Skeletal muscle satellite cell (primary cell): ENCODE data around the gene CLCN4.
A peak's percentile ranks its signal among the peaks of the same experiment; 100 is the strongest.

Experiments used
- H3K27me3 ChIP-seq: 2 replicates; pipeline ENCODE4 v1.7.0; 2013; ENCODE audit warnings: low read length; ENCODE audit not compliant: control insufficient read depth, insufficient read depth
- H3K36me3 ChIP-seq: 2 replicates; pipeline ENCODE4 v1.7.0; 2013; ENCODE audit warnings: mild to moderate bottlenecking, control low read depth, low read length; ENCODE audit not compliant: insufficient read depth
- H3K4me1 ChIP-seq: 2 replicates; pipeline ENCODE4 v1.7.0; 2013; ENCODE audit warnings: low read length; ENCODE audit not compliant: control insufficient read depth, insufficient read depth
- H3K4me2 ChIP-seq: 2 replicates; pipeline ENCODE4 v1.7.0; 2013; ENCODE audit warnings: mild to moderate bottlenecking, low read length
- H3K4me3 ChIP-seq: 2 replicates; pipeline ENCODE4 v1.7.0; 2013; ENCODE audit warnings: low read length
- H3K9ac ChIP-seq: 2 replicates; pipeline ENCODE4 v1.7.0; 2013; ENCODE audit warnings: mild to moderate bottlenecking, low read depth, low read length, moderate library complexity
- H3K9me3 ChIP-seq: replicated peaks from 2 replicates; pipeline ENCODE4 v1.7.0; 2013; ENCODE audit warnings: mild to moderate bottlenecking, control low read depth, low read length

The CLCN4 gene

DNA sequence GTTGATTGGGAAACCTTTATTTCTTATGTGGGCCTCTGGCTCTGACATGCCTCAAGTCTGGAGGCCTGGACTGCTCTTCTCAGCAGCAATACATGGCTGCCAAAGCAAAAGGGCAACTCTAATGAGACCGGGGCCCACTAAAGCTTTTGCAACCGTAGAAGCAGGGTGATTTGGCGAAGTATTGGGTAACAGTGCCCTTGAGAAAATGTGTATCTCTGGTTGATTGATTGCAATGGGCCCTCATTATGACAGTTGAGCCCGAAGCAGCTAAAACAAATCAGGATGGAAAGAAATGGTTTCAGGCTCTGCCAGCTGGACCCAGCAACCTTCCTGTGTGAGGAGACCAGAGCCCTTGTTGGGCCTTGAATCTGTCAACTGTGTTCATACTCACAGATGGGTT is 73.4 kb downstream of the CLCN4 start:
- no peaks in the 10 kb centered on the region for H3K9me3 ChIP-seq
- no peak overlapping the region for H3K4me3 ChIP-seq
- H3K36me3 ChIP-seq, result no peaks in the 10 kb centered on the region
- peaks cover 9% of the 10 kb centered on the region for H3K4me1 ChIP-seq
- H3K9ac ChIP-seq, result no peak overlapping the region
- no peak overlapping the region for H3K4me2 ChIP-seq
- H3K27me3 ChIP-seq, result no peaks in the 10 kb centered on the region

DNA sequence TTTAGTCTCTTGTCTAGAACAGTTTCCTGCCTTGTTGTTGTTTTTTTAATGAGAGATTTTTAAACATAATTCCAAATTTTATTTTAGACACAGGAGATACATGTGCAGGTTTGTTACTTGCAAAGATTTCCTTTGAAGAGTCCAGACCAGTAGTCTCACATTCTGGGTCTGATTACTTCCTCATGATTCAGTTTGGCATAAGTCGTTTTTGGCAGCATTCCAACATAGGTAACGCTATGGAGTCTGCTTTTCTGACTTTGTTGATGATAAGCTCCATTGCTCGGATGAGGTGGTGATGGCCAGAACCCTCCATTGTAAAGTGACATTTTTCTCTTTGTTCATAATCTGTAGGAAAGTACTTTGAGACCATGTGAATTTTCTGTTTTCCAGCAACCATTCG is 74.7 kb downstream of the CLCN4 start:
- no peak overlapping the region for H3K9ac ChIP-seq
- no peaks in the 10 kb centered on the region for H3K36me3 ChIP-seq
- H3K9me3 ChIP-seq, result no peaks in the 10 kb centered on the region
- peaks cover 13% of the 10 kb centered on the region for H3K4me1 ChIP-seq
- H3K27me3 ChIP-seq, result no peaks in the 10 kb centered on the region
- H3K4me2 ChIP-seq, result no peak overlapping the region
- no peak overlapping the region for H3K4me3 ChIP-seq

DNA sequence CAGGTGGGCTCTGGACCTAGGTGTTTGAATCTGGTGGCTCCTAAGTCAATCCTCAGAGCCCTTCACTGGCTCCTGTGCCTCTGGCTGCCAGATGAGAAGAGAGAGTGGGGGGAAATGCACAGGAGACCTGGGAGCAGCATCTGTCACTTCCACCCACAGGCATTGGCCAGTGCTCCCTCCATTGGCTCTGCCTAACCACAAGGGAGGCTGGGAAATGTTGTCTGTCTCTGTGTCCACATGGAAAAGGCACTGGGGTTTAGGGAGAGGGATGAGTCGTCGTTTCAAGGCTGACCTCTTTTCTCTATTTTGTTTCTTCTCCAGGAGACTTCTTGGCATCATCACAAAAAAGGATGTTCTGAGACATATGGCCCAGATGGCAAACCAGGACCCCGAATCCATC is 76.4 kb downstream of the CLCN4 start:
- Histone ChIP-seq H3K36me3 (no peaks in the 10 kb centered on the region), H3K27me3 (no peaks in the 10 kb centered on the region), H3K9ac (no peak overlapping the region), H3K9me3 (no peaks in the 10 kb centered on the region), H3K4me1 (peaks cover 13% of the 10 kb centered on the region), H3K4me2 (no peak overlapping the region), H3K4me3 (no peak overlapping the region)

DNA sequence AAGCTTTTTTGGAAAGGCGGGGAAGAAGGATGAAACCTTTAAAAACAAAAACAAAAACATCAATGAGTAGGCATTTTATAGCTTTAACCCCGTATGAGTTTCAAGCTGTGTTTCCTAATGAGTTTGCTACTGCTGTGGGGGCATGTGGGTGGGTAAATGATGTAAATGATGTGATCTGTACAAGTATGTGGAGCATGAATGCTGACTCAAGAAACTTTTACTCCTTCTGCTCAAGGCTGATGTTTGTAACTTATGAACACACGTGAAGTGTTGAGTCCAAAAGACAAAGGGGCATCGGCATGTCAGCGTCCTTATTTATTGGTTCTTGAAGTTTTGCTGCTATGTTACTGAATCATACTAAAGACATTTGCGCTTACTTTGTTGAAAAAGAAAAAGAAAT is 76.9 kb downstream of the CLCN4 start:
- Histone ChIP-seq H3K9me3 (no peaks in the 10 kb centered on the region), H3K9ac (no peak overlapping the region), H3K4me1 (peaks cover 13% of the 10 kb centered on the region), H3K36me3 (no peaks in the 10 kb centered on the region), H3K4me2 (no peak overlapping the region), H3K27me3 (no peaks in the 10 kb centered on the region), H3K4me3 (no peak overlapping the region)

DNA sequence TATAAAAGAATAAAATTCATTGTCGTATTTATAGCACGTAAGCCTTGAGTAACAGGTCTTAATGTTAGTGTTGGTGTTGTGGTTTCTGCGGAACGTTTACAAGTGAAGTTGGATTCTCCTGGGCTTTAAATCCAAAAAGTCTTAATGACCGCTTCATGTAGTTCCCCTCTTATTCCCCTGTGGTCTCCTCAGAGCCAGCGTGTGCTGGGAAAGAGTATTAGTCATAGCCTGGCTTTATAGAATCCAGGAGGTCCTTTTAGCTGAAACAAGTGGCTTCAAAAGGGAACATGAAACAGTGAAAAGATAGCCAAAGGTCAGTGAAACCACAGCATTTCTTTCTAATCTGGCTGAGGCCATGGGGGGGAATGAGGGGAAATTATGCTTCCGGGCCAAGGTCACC is 79.1 kb downstream of the CLCN4 start:
- no peaks in the 10 kb centered on the region for H3K9me3 ChIP-seq
- no peaks in the 10 kb centered on the region for H3K27me3 ChIP-seq
- H3K4me1 ChIP-seq, result peaks cover 31% of the 10 kb centered on the region
- no peaks in the 10 kb centered on the region for H3K36me3 ChIP-seq
- no peak overlapping the region for H3K4me2 ChIP-seq
- H3K4me3 ChIP-seq, result no peak overlapping the region
- H3K9ac ChIP-seq, result no peak overlapping the region

DNA sequence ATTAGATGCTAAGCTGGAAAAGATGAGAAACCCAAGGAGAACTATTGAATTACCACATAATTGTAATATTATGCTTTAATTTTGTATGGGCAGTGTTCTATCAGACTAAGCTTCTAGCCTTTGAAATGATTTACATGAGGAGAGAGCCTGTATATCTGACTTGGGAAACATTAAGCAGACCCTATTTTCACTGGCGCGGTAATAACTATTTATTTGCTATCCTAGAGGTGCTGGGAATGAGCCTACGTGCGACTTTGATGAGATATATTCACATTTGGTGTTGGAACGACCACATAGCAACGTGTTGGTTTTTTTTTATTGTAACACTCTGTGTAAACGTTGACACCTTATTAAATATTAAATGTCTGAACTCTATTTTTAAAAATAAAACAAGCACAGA is 80.5 kb downstream of the CLCN4 start:
- H3K9me3 ChIP-seq, result no peaks in the 10 kb centered on the region
- H3K27me3 ChIP-seq, result no peaks in the 10 kb centered on the region
- H3K4me3 ChIP-seq, result no peak overlapping the region
- H3K9ac ChIP-seq, result no peak overlapping the region
- H3K4me1 ChIP-seq, result peaks cover 37% of the 10 kb centered on the region
- no peak overlapping the region for H3K4me2 ChIP-seq
- no peaks in the 10 kb centered on the region for H3K36me3 ChIP-seq

DNA sequence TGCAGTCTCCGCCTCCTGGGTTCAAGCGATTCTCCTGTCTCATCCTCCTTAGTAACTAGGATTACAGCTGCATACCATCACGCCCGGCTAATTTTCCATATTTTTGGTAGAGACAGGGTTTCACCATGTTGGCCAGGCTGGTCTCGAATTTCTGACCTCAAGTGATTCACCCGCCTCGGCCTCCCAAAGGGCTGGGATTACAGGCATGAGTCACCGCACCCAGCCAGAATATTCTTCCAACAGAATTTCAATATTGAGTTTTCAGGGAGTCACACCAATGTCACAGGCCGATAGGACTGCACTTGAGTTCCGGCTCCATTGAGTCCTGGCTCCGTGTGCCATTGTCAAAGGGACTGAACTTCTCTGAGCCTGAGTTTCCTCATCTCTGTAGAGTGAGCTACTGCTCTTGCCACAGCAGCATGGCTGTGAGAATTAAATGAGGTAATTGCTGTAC is 82.9 kb downstream of the CLCN4 start:
- H3K4me2 ChIP-seq, result peak overlapping the region; percentile 63
- peaks cover 28% of the 10 kb centered on the region for H3K4me1 ChIP-seq
- H3K27me3 ChIP-seq, result no peaks in the 10 kb centered on the region
- H3K9me3 ChIP-seq, result no peaks in the 10 kb centered on the region
- H3K36me3 ChIP-seq, result no peaks in the 10 kb centered on the region
- H3K4me3 ChIP-seq, result no peak overlapping the region
- H3K9ac ChIP-seq, result no peak overlapping the region

DNA sequence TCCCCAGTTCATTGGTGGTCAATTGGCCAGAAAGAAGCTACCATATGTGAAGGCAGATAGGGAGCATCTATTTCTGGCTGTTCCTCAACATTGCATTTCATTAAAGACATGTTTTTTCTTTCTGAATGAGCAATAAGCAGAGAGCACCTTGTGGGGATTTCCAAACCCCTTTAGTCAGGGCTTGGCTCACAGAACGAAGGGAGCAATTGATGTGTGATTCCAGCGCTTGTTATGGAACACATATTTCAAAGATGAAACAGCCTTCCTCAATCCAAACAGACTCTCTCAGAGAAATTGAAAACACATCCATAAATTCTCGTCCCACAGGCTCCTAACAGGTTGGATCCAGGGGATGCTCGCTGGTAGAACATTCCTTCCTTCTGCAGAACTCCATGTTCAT is 84.1 kb downstream of the CLCN4 start:
- Histone ChIP-seq H3K4me1 (peaks cover 28% of the 10 kb centered on the region), H3K36me3 (no peaks in the 10 kb centered on the region), H3K4me2 (peak overlapping the region; percentile 50), H3K9me3 (no peaks in the 10 kb centered on the region), H3K27me3 (no peaks in the 10 kb centered on the region), H3K9ac (no peak overlapping the region), H3K4me3 (no peak overlapping the region)

DNA sequence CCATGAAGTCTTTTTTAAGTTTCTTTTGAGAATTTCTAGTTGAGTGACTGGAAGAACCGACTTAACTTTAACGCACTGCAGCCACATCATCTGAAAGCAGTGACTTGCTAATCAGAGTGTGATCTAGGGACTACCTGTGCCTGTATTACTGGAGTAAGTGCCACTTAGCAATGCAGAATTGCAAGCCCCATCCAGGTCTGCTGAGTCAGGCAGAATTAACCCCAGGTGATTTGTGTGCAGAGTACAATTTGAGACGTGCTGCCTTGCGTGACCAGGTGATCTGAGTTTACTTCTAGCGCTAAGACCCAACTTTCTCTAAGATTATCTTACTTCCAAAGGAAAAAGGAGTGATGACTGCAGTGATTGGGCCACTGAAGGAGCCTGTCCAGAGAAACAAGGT is 85.3 kb downstream of the CLCN4 start:
- Histone ChIP-seq H3K36me3 (no peaks in the 10 kb centered on the region), H3K9ac (no peak overlapping the region), H3K4me1 (peaks cover 24% of the 10 kb centered on the region), H3K4me2 (no peak overlapping the region), H3K27me3 (no peaks in the 10 kb centered on the region), H3K9me3 (no peaks in the 10 kb centered on the region), H3K4me3 (no peak overlapping the region)

DNA sequence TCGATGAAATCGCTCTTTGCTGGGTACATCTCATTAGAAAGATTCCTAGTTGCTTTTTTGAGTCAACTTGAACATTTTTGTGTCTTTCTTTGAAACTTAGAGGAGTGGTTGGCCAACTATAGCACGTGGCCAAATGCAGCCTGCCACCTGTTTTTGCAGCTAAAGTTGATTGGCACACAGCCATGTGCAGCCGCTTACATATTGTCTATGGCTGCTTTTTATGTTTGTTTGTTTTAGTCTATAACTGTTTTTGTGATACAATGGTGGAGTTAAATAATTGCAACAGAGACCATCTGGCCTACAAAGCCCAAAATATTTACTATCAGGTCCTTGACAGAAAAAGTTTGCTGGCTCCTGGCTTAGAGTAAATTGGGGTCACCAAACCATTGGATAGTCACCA is 86.3 kb downstream of the CLCN4 start:
- no peaks in the 10 kb centered on the region for H3K27me3 ChIP-seq
- no peak overlapping the region for H3K4me2 ChIP-seq
- no peak overlapping the region for H3K4me3 ChIP-seq
- no peaks in the 10 kb centered on the region for H3K36me3 ChIP-seq
- no peaks in the 10 kb centered on the region for H3K9me3 ChIP-seq
- H3K9ac ChIP-seq, result no peak overlapping the region
- H3K4me1 ChIP-seq, result peaks cover 24% of the 10 kb centered on the region

DNA sequence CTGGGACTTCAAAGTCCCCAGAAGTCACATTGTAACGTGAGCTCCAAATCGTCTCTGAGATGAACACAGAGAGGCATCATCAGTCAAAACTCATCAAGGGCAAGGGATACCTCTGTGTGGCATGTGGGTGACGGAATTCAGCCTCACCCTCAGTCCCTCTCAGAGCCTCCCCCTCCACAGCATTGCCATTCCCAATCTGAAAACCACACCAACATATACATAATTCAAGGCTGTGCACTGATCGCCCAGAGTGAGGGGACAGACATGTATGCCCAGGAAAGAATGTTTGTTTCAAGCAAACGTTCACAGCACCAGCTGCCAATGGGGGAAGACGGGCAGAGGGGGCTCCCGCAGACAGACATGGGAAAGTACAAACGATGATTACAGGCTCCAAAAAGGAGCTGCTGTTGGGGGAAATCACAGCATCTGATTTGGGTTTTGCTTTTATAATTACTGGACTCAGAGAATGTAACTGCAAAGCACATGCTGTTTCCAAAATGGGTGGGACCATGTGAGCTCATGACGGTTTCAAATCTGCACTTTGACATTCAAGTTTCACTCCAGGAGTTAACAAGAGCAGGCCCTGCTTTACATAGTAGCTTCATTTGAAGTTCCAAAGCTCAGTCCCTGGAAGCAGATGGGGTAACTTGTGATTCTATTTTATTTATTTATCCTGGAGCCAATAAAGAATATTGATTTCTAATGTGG is 88.3 kb downstream of the CLCN4 start:
- H3K9ac ChIP-seq, result no peak overlapping the region
- H3K4me3 ChIP-seq, result no peak overlapping the region
- H3K36me3 ChIP-seq, result no peaks in the 10 kb centered on the region
- H3K4me1 ChIP-seq, result peaks cover 14% of the 10 kb centered on the region
- H3K27me3 ChIP-seq, result no peaks in the 10 kb centered on the region
- no peak overlapping the region for H3K4me2 ChIP-seq
- no peaks in the 10 kb centered on the region for H3K9me3 ChIP-seq

DNA sequence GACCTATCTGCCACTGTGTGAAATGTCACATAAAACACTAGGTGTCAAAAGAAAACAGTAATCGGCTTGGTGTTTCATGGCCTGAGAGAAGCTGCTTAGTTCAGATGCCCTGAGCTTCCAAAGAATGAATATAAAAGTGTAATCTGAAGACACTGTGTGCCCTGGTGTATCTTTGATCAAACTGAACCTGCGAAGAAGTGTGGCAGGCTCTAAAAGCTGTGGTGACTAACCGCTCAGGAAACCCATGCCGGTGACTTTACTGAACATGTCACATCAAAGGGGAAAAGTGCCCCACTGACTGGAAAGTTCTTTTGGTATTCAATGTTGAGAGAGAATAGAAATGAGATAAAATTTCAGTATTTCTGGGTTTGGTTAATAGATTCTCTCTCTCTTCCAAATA is 89.1 kb downstream of the CLCN4 start:
- H3K4me1 ChIP-seq, result peaks cover 6% of the 10 kb centered on the region

More for the DNA sequence above, 89.1 kb downstream of the CLCN4 start:
- Histone ChIP-seq H3K4me3 (no peak overlapping the region), H3K4me2 (no peak overlapping the region), H3K36me3 (no peaks in the 10 kb centered on the region), H3K9ac (no peak overlapping the region), H3K27me3 (no peaks in the 10 kb centered on the region), H3K9me3 (no peaks in the 10 kb centered on the region)
